Stimulated activated naive CD8-positive, alpha-beta T cell treated with anti-CD3 and anti-CD28 coated beads, Interleukin-15, amount 100 ng/mL, for 72 hours (primary cell): Measurements from ENCODE around the gene SLX4IP.
"Not testable (repeated sequence)": the region's sequence is repeated elsewhere in the genome, so short reads cannot be mapped to it uniquely, and the experiment has no call there.

Experiments
- ATAC-seq: fragments of 150-1000 bp; cut with Tn5 transposase; 2 replicates; pipeline ENCODE4 v1.10.0; 2021; ENCODE audit warnings: mild to moderate bottlenecking, moderate library complexity
- DNase-seq, 2 donors: peaks; one replicate each; pipeline ENCODE4 v3.0.0; 2021 to 2022
- H3K27ac Mint-ChIP-seq, 2 donors: one replicate each; pipeline ENCODE4 v1.8.0; 2022; ENCODE audit warnings: mild to moderate bottlenecking in 2 of 2, mixed read lengths in 2 of 2, moderate library complexity in 2 of 2
- H3K27me3 Mint-ChIP-seq: one replicate; pipeline ENCODE4 v1.8.0; 2022; ENCODE audit warnings: mixed read lengths
- H3K4me1 Mint-ChIP-seq: one replicate; pipeline ENCODE4 v1.8.0; 2022; ENCODE audit warnings: mild to moderate bottlenecking, mixed read lengths
- H3K4me3 Mint-ChIP-seq, 2 donors: one replicate each; pipeline ENCODE4 v1.8.0; 2022; ENCODE audit warnings: mild to moderate bottlenecking in 2 of 2, mixed read lengths in 2 of 2, moderate library complexity in 1 of 2
- H3K9me3 Mint-ChIP-seq, 2 donors: one replicate each; pipeline ENCODE4 v1.8.0; 2022; ENCODE audit warnings: mixed read lengths in 2 of 2

Gene SLX4IP

GRCh38 chr20:10609276-10609675 is 174.2 kb downstream of the SLX4IP start:
- Mint-ChIP-seq H3K27ac (no peak overlapping the region), H3K4me1 (no peaks in the 10 kb centered on the region)
- DNase-seq: no peak

GRCh38 chr20:10609770-10610169 is 174.7 kb downstream of the SLX4IP start:
- H3K27ac Mint-ChIP-seq: peak overlapping the region in 1 of 2 donors; percentile 38
- no peak for DNase-seq
- no peak overlapping the region for H3K4me3 Mint-ChIP-seq
- H3K27me3 Mint-ChIP-seq: no peaks in the 10 kb centered on the region
- ATAC-seq: no peak
- H3K4me1 Mint-ChIP-seq: no peaks in the 10 kb centered on the region
- no peaks in the 10 kb centered on the region for H3K9me3 Mint-ChIP-seq

More at GRCh38 chr20:10609276-10609675, 174.2 kb downstream of the SLX4IP start:
- no peak for ATAC-seq
- Mint-ChIP-seq H3K4me3 (no peak overlapping the region), H3K27me3 (no peaks in the 10 kb centered on the region), H3K9me3 (no peaks in the 10 kb centered on the region)

GRCh38 chr20:10610251-10610650 is 175.1 kb downstream of the SLX4IP start:
- H3K9me3 Mint-ChIP-seq: no peaks in the 10 kb centered on the region

GRCh38 chr20:10611357-10611756 is 176.3 kb downstream of the SLX4IP start:
- ATAC-seq (no peak), DNase-seq (no peak)
- Mint-ChIP-seq H3K4me1 (no peaks in the 10 kb centered on the region), H3K27ac (peak overlapping the region in 1 of 2 donors; percentile 5), H3K9me3 (no peaks in the 10 kb centered on the region), H3K4me3 (no peak overlapping the region), H3K27me3 (no peaks in the 10 kb centered on the region)

More at GRCh38 chr20:10610251-10610650, 175.1 kb downstream of the SLX4IP start:
- H3K4me3 Mint-ChIP-seq: no peak overlapping the region
- H3K4me1 Mint-ChIP-seq: no peaks in the 10 kb centered on the region
- DNase-seq (no peak), ATAC-seq (no peak)
- peak overlapping the region in 1 of 2 donors; percentile 54 for H3K27ac Mint-ChIP-seq
- no peaks in the 10 kb centered on the region for H3K27me3 Mint-ChIP-seq

- not testable (repeated sequence) for H3K4me3 Mint-ChIP-seq, H3K27me3 Mint-ChIP-seq, H3K27ac Mint-ChIP-seq, H3K4me1 Mint-ChIP-seq, DNase-seq, H3K9me3 Mint-ChIP-seq, ATAC-seq
Observed at GRCh38 chr20:10613426-10613825, 178.3 kb downstream of the SLX4IP start.

- ATAC-seq: no peak
- H3K9me3 Mint-ChIP-seq: no peaks in the 10 kb centered on the region
- H3K4me1 Mint-ChIP-seq: no peaks in the 10 kb centered on the region
- H3K4me3 Mint-ChIP-seq: no peak overlapping the region
- no peak overlapping the region for H3K27ac Mint-ChIP-seq
- no peak for DNase-seq
- no peaks in the 10 kb centered on the region for H3K27me3 Mint-ChIP-seq
Observed at GRCh38 chr20:10613911-10614310, 178.8 kb downstream of the SLX4IP start.

GRCh38 chr20:10616212-10616611 is 181.1 kb downstream of the SLX4IP start:
- ATAC-seq: no peak
- no peak overlapping the region for H3K4me3 Mint-ChIP-seq
- no peak for DNase-seq
- H3K27ac Mint-ChIP-seq: no peak overlapping the region
- H3K27me3 Mint-ChIP-seq: no peaks in the 10 kb centered on the region
- H3K9me3 Mint-ChIP-seq: no peaks in the 10 kb centered on the region
- no peaks in the 10 kb centered on the region for H3K4me1 Mint-ChIP-seq

- not testable (repeated sequence) for H3K27ac Mint-ChIP-seq, DNase-seq, H3K9me3 Mint-ChIP-seq, H3K27me3 Mint-ChIP-seq, ATAC-seq, H3K4me3 Mint-ChIP-seq, H3K4me1 Mint-ChIP-seq
Observed at GRCh38 chr20:10617549-10618133, 182.5 kb downstream of the SLX4IP start.

- no peak overlapping the region for H3K27ac Mint-ChIP-seq
- no peak overlapping the region for H3K4me3 Mint-ChIP-seq
- no peak for ATAC-seq
- no peak for DNase-seq
- H3K4me1 Mint-ChIP-seq: no peaks in the 10 kb centered on the region
- no peaks in the 10 kb centered on the region for H3K9me3 Mint-ChIP-seq
- no peaks in the 10 kb centered on the region for H3K27me3 Mint-ChIP-seq
Observed at GRCh38 chr20:10618611-10619245, 183.6 kb downstream of the SLX4IP start.

GRCh38 chr20:10619427-10619826 is 184.3 kb downstream of the SLX4IP start:
- Mint-ChIP-seq H3K9me3 (peaks cover 6 to 7% of the 10 kb centered on the region in 2 donors), H3K27ac (no peak overlapping the region), H3K27me3 (no peaks in the 10 kb centered on the region), H3K4me1 (no peaks in the 10 kb centered on the region), H3K4me3 (no peak overlapping the region)
- no peak for DNase-seq
- no peak for ATAC-seq

- Mint-ChIP-seq H3K4me3 (no peak overlapping the region), H3K9me3 (peaks cover 6 to 7% of the 10 kb centered on the region in 2 donors), H3K4me1 (no peaks in the 10 kb centered on the region), H3K27ac (no peak overlapping the region), H3K27me3 (no peaks in the 10 kb centered on the region)
- DNase-seq (no peak), ATAC-seq (no peak)
Observed at GRCh38 chr20:10621149-10621548, 186.0 kb downstream of the SLX4IP start.

- ATAC-seq (no peak), DNase-seq (no peak)
- H3K4me3 Mint-ChIP-seq: no peak overlapping the region
- no peaks in the 10 kb centered on the region for H3K27me3 Mint-ChIP-seq
- no peaks in the 10 kb centered on the region for H3K4me1 Mint-ChIP-seq
- H3K27ac Mint-ChIP-seq: peak overlapping the region in 1 of 2 donors; percentile 35
- H3K9me3 Mint-ChIP-seq: peaks cover 6 to 7% of the 10 kb centered on the region in 2 donors
Observed at GRCh38 chr20:10622657-10623418, 187.7 kb downstream of the SLX4IP start.

GRCh38 chr20:10625641-10626040 is 190.5 kb downstream of the SLX4IP start:
- ATAC-seq (no peak), DNase-seq (no peak)
- Mint-ChIP-seq H3K27ac (no peak overlapping the region), H3K27me3 (no peaks in the 10 kb centered on the region), H3K4me1 (no peaks in the 10 kb centered on the region), H3K4me3 (no peak overlapping the region), H3K9me3 (peaks cover 6 to 7% of the 10 kb centered on the region in 2 donors)

- Mint-ChIP-seq H3K27ac (no peak overlapping the region), H3K4me1 (no peaks in the 10 kb centered on the region), H3K27me3 (no peaks in the 10 kb centered on the region), H3K4me3 (no peak overlapping the region), H3K9me3 (peaks cover 6 to 7% of the 10 kb centered on the region in 2 donors)
- DNase-seq (no peak), ATAC-seq (no peak)
Observed at GRCh38 chr20:10626896-10627295, 191.8 kb downstream of the SLX4IP start.

- no peak for DNase-seq
- H3K27ac Mint-ChIP-seq: no peak overlapping the region
- no peak overlapping the region for H3K4me3 Mint-ChIP-seq
- H3K4me1 Mint-ChIP-seq: no peaks in the 10 kb centered on the region
- H3K9me3 Mint-ChIP-seq: no peaks in the 10 kb centered on the region
- H3K27me3 Mint-ChIP-seq: no peaks in the 10 kb centered on the region
- ATAC-seq: no peak
Observed at GRCh38 chr20:10629946-10630650, 195.0 kb downstream of the SLX4IP start.

GRCh38 chr20:10631126-10631525 is 196.0 kb downstream of the SLX4IP start:
- Mint-ChIP-seq H3K27me3 (no peaks in the 10 kb centered on the region), H3K9me3 (no peaks in the 10 kb centered on the region), H3K4me3 (no peak overlapping the region), H3K27ac (no peak overlapping the region), H3K4me1 (no peaks in the 10 kb centered on the region)
- no peak for ATAC-seq
- DNase-seq: no peak
